Esophagus mucosa (tissue), 1 donor: ENCODE results near the gene SLC35A4. TPM values are rescaled to one million over a fixed set of nuclear protein-coding genes. Genes with fewer than 3 reads are reported as not detected.
A peak's percentile ranks its signal among the peaks of the same experiment; 100 is the strongest.

Source experiments
- ATAC-seq: fragments of 200-7000 bp; cut with Tn5 transposase; one replicate; pipeline ENCODE4 v1.9.1; 2020
- total RNA-seq: library from RNA; stranded (reverse); gene quantifications from one replicate; pipeline ENCODE4 v1.2.4, GENCODE V29; 2023
- donor health status: DM: yes; HTN: yes; CAD: no.

The SLC35A4 gene
- total RNA-seq = 52.4 TPM

DNA sequence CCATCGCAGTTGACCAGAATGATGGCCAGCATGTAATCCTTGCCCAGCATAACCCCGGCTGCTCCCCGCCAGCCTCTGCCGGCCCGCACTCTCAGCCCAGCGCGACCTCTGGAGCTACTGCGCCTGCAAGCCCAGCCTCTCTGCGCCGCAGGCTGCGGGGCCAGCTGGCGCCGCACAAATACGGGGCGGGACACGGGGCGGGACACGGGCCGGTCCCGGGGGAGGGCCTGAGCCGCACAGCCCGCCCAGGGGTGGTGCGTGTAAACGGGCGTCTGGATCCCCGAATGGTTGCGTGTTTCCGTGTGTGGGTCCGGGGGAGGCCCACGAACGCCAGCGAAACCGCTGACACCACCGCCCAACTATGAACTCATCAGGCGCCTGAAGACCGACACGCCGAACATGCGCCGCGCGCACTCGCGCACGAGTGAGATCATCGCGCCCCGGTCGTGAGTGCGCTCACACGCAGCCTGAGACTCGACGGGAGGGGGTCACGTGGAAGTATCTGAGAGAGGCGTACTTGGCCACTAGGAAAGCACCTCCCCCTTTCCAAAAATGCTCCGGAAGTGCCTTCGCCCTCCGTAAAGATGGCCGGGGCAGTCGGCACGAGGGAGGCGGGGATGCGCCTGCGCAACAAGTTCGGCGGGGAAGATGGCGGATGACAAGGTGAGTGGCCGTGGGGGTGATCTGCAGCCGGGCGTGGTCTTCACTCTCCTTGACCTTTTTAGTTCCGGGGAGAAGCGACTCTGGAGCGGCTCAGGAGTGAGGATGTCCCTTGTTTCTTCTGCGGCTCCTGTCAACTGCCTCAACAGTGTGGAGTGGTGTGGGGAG is at the start of gene SLC35A4, which contains the start of gene APBB3:
TSS of gene SLC35A4 (plus strand) at position 633 of the 828 bp plus-strand sequence. CDS start 2,342 bp downstream, outside the sequence.
TSS of gene APBB3 (minus strand) at position 403 of the 828 bp plus-strand sequence. CDS start at position 50, 353 bp downstream.
- ATAC-seq = peak; percentile 91

DNA sequence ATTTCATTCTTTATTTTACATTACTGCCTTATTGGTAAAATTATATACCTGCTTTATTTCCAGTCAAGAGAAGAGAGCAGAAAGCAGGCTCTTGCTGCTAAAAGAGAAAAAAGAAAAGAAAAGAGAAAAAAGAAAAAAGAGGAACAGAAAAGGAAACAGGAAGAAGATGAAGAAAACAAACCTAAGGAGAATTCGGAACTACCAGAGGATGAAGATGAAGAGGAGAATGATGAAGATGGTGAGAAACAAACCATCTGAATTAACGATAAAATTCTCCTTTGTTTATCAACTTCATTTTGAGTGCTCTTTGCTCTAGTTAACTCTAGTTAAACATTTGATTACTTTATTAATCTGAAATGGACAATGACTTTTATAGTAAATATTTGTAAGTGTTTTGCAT is 40.6 kb upstream of the SLC35A4 start:
- ATAC-seq = no peak

- ATAC-seq = no peak
These were observed 24.4 kb upstream of the SLC35A4 start for GRCh38 chr5:140540227-140540626.

- ATAC-seq = no peak
These were observed 21.7 kb upstream of the SLC35A4 start for GRCh38 chr5:140542972-140543371.

GRCh38 chr5:140544986-140545385 is 19.6 kb upstream of the SLC35A4 start:
- ATAC-seq = no peak

GRCh38 chr5:140545606-140546005 is 19.0 kb upstream of the SLC35A4 start:
- ATAC-seq = no peak

GRCh38 chr5:140546851-140547507 is 17.6 kb upstream of the SLC35A4 start:
- ATAC-seq = peak; percentile 8

GRCh38 chr5:140547508-140548299 is 16.9 kb upstream of the SLC35A4 start, which contains the start of gene EIF4EBP3:
EIF4EBP3 (plus strand) TSS chr5:140547662; CDS start chr5:140547738, 76 bp downstream.
- peak; percentile 95 for ATAC-seq

GRCh38 chr5:140548300-140548688 is 16.3 kb upstream of the SLC35A4 start:
- peak; percentile 79 for ATAC-seq

DNA sequence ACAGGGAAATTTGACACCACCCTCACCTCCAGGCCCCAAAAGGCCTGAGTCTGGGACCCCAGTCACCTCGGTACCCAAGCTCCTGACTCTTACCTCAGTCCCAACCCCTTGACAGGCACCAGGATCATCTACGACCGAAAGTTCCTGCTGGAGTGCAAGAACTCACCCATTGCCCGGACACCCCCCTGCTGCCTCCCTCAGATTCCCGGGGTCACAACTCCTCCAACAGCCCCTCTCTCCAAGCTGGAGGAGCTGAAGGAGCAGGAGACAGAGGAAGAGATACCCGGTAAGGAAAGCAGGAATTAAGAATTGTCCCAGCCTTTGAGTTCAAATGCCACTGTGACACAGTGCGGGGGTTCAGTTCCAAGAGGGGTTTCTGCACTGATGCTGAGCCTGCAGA is 15.8 kb upstream of the SLC35A4 start:
- no peak for ATAC-seq

DNA sequence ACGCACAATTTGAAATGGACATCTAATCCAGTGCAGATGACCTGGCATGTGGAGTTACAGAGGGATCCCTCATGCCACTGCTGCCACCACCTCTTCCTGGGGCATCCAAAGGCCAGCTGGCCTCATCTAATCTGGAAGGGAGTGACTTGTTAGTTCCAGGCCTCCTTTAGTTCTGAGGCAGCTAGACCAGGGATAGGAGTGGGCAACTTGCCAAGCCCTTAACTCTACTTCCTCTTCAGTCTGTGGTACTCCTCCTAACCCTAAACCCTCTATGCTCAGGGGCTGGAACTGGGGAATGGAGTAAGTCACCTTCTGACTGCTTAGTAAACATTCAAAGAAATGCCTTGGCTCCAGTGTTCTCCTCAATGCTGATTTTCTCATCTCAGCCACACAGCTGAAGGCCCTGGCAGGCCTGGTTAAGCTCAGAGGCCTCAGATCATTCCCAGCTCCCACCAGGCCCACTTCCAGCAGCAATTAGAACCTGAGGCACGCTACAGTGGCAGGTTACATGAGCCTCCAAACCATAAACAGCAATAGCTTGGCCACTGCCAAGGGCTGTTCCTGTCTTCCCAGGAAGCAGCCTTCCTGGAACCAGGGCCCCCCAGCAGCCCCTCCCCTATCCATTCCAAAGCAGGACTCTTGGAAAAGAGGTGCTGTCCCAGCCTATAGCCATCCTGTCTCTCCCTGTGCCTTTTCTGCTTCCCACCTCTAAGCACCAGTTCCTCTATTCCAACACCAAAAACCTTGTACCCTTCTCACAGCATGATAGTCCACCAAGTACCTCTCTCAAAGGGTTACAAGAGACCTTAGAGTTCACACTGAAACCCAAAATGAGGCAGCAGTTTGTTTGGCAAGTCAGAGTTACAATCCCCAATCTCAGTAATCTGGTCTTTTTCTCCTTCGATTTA is 15.1 kb upstream of the SLC35A4 start:
- ATAC-seq = peak; percentile 41

GRCh38 chr5:140550147-140551079 is 14.2 kb upstream of the SLC35A4 start:
- no peak for ATAC-seq

GRCh38 chr5:140551872-140552271 is 12.8 kb upstream of the SLC35A4 start:
- no peak for ATAC-seq

GRCh38 chr5:140553657-140554056 is 11.0 kb upstream of the SLC35A4 start:
- no peak for ATAC-seq

- no peak for ATAC-seq
These were observed 10.2 kb upstream of the SLC35A4 start for GRCh38 chr5:140554454-140554853.

GRCh38 chr5:140555747-140556312 is 8.8 kb upstream of the SLC35A4 start:
- ATAC-seq = no peak

DNA sequence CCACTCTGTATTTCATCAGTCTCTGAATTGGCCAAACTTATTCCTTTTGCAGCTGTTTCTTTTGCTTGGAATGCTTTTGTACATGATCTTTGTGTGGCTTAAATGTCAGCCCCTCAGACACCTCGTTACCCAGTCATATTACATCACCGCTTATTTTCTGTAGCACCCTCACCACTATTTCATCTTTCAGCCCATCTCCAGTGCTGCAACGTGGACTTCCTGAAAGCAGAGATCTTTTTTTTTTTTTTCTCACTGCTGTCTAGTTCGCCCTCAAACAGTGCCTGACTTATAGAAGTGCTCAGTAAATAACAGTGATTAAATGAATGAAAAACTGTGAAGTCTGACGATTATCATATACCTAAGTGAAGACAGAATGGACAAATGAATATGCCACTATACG is 8.2 kb upstream of the SLC35A4 start:
- no peak for ATAC-seq

- peak; percentile 92 for ATAC-seq
These were observed 7.4 kb upstream of the SLC35A4 start, which contains the start of gene SRA1 for GRCh38 chr5:140557136-140557805. SRA1 (minus strand) TSS chr5:140557473; CDS start chr5:140557452, 21 bp downstream.

GRCh38 chr5:140557965-140558364 is 6.7 kb upstream of the SLC35A4 start:
- ATAC-seq = no peak
